ENCODE data around the gene ARHGEF26. TPM values are rescaled to one million over a fixed set of nuclear protein-coding genes. Genes with fewer than 3 reads are reported as not detected.
A peak's percentile ranks its signal among the peaks of the same experiment; 100 is the strongest.

Gene ARHGEF26
- total RNA-seq, 1 experiment from 2014 or later, result 13.7 TPM

- Histone ChIP-seq H3K4ac (ENCODE audit: low read depth, low read length) (no peak overlapping the region), H4K20me1 (ENCODE audit: control insufficient read depth, insufficient read depth, insufficient read length) (no peaks in the 10 kb centered on the region), H3K9me3 (ENCODE audit: control insufficient read depth, low read depth, low read length) (no peaks in the 10 kb centered on the region), H3K23ac (ENCODE audit: insufficient read length, low read depth, low read length) (no peak overlapping the region), H4K91ac (ENCODE audit: insufficient read length, low read depth, low read length) (no peak overlapping the region), H3K4me1 (ENCODE audit: insufficient read depth, low read length) (no peaks in the 10 kb centered on the region), H2AK5ac (ENCODE audit: insufficient read length, low read length) (no peak overlapping the region), H3K56ac (ENCODE audit: insufficient read length, low read depth, low read length) (no peak overlapping the region), H3K4me2 (ENCODE audit: insufficient read depth, insufficient read length, low read length) (no peak overlapping the region), H2BK5ac (ENCODE audit: insufficient read length, low read length) (no peak overlapping the region), H3T11ph (ENCODE audit: low read length) (no peak overlapping the region), H3K27ac (ENCODE audit: insufficient read length, low read depth, low read length) (no peak overlapping the region), H2AFZ (ENCODE audit: low read length) (no peak overlapping the region), H3K9ac (ENCODE audit: extremely low read depth, insufficient read length, low read length) (no peak overlapping the region), H2BK120ac (ENCODE audit: low read depth, low read length, poor library complexity, severe bottlenecking) (no peak overlapping the region), H2BK15ac (ENCODE audit: low read depth, low read length) (no peak overlapping the region), H3K14ac (ENCODE audit: insufficient read depth, low read length) (no peak overlapping the region), H3K27me3 (ENCODE audit: insufficient read depth, low read length) (no peaks in the 10 kb centered on the region), H4K5ac (ENCODE audit: insufficient read length, low read depth, low read length) (no peak overlapping the region), H3K23me2 (ENCODE audit: insufficient read length, low read depth, low read length, poor library complexity, severe bottlenecking) (no peaks in the 10 kb centered on the region), H2BK20ac (ENCODE audit: low read depth, low read length, poor library complexity, severe bottlenecking) (no peak overlapping the region), H3K18ac (ENCODE audit: insufficient read length, low read depth, low read length) (no peak overlapping the region), H2BK12ac (ENCODE audit: insufficient read length, low read depth, low read length) (no peak overlapping the region), H3K79me1 (ENCODE audit: insufficient read depth, low read depth, low read length, poor library complexity, severe bottlenecking) (no peaks in the 10 kb centered on the region), H3K79me2 (ENCODE audit: insufficient read depth, low read length) (no peaks in the 10 kb centered on the region), H4K8ac (replicated peaks; ENCODE audit: insufficient read length, low read depth, low read length) (no peak overlapping the region)
- Mint-ChIP-seq H3K4me3 (no peak overlapping the region), H3K9me3 (no peaks in the 10 kb centered on the region), H3K4me1 (peaks cover 32 to 37% of the 10 kb centered on the region in 2 experiments), H3K27ac (peak overlapping the region in 1 of 3 experiments; percentile 49; a peak in 1 of 7 replicates), H3K27me3 (ENCODE audit: low read depth) (no peaks in the 10 kb centered on the region), H3K36me3 (ENCODE audit: insufficient read depth in 1 of 3, low read depth in 3 of 3) (peaks cover 7 to 28% (median 11%) of the 10 kb centered on the region in 3 experiments; a peak in 6 of 7 replicates)
- no peak for TF ChIP-seq CTCF (conservative IDR thresholded peaks at IDR 0.05)
- no CpG with 5 or more reads among the region's 2 CpGs for WGBS (ENCODE audit: extremely low coverage, insufficient read length, low lambda C conversion rate)
- no peak for DNase-seq
These were observed 126.7 kb downstream of the ARHGEF26 start for GRCh38 chr3:154247806-154248415.

Data from H9 (cell line).